H9 (cell line): ENCODE measurements around the gene GCSAML. TPM values are rescaled to one million over a fixed set of nuclear protein-coding genes. Genes with fewer than 3 reads are reported as not detected.

ENCODE experiments used
- DNase-seq: peaks from one replicate; pipeline ENCODE4 v3.0.0-alpha.2; 2017
- H2AFZ ChIP-seq: one replicate; pipeline ENCODE4 v1.6.1; 2013; ENCODE audit warnings: mild to moderate bottlenecking, low read length, control low read depth, moderate library complexity
- H2AK5ac ChIP-seq: 2 replicates; pipeline ENCODE4 v1.6.1; 2013; ENCODE audit warnings: low read length, control low read depth, mixed read lengths; ENCODE audit not compliant: insufficient read length
- H2BK120ac ChIP-seq: one replicate; pipeline ENCODE4 v1.6.1; 2013; ENCODE audit warnings: low read depth, mild to moderate bottlenecking, low read length, control low read depth, inconsistent platforms; ENCODE audit not compliant: poor library complexity, severe bottlenecking
- H2BK12ac ChIP-seq: 2 replicates; pipeline ENCODE4 v1.6.1; 2013; ENCODE audit warnings: low read length, control low read depth, mixed read lengths, low read depth; ENCODE audit not compliant: insufficient read length
- H2BK15ac ChIP-seq: 2 replicates; pipeline ENCODE4 v1.6.1; 2013; ENCODE audit warnings: low read depth, low read length, control low read depth
- H2BK20ac ChIP-seq: one replicate; pipeline ENCODE4 v1.6.1; 2013; ENCODE audit warnings: low read depth, mild to moderate bottlenecking, low read length, control low read depth, inconsistent platforms; ENCODE audit not compliant: poor library complexity, severe bottlenecking
- H2BK5ac ChIP-seq: 2 replicates; pipeline ENCODE4 v1.6.1; 2013; ENCODE audit warnings: low read length, control low read depth, mixed read lengths; ENCODE audit not compliant: insufficient read length
- H3K14ac ChIP-seq: 2 replicates; pipeline ENCODE4 v1.6.1; 2013; ENCODE audit warnings: low read length, control low read depth; ENCODE audit not compliant: insufficient read depth
- H3K18ac ChIP-seq: 2 replicates; pipeline ENCODE4 v1.6.1; 2013; ENCODE audit warnings: low read depth, mild to moderate bottlenecking, mixed read lengths, low read length, control low read depth; ENCODE audit not compliant: insufficient read length
- H3K23ac ChIP-seq: 2 replicates; pipeline ENCODE4 v1.6.1; 2013; ENCODE audit warnings: low read length, control low read depth, mixed read lengths, low read depth; ENCODE audit not compliant: insufficient read length
- H3K23me2 ChIP-seq: 2 replicates; pipeline ENCODE4 v1.6.1; 2013; ENCODE audit warnings: low read depth, mild to moderate bottlenecking, mixed read lengths, low read length, control low read depth; ENCODE audit not compliant: insufficient read length, poor library complexity, severe bottlenecking
- H3K27ac ChIP-seq: 2 replicates; pipeline ENCODE4 v1.5.1; 2013; ENCODE audit warnings: low read length, control low read depth, mixed read lengths, low read depth; ENCODE audit not compliant: insufficient read length
- H3K27me3 ChIP-seq: 2 replicates; pipeline ENCODE4 v1.6.1; 2013; ENCODE audit warnings: low read length, control low read depth, inconsistent platforms; ENCODE audit not compliant: insufficient read depth
- H3K4ac ChIP-seq: 2 replicates; pipeline ENCODE4 v1.6.1; 2013; ENCODE audit warnings: low read depth, mild to moderate bottlenecking, control low read depth, inconsistent platforms, low read length, moderate library complexity
- H3K4me1 ChIP-seq: 2 replicates; pipeline ENCODE4 v1.6.1; 2013; ENCODE audit warnings: low read length, control low read depth, inconsistent platforms; ENCODE audit not compliant: insufficient read depth
- H3K4me2 ChIP-seq: 2 replicates; pipeline ENCODE4 v1.6.1; 2013; ENCODE audit warnings: low read length, control low read depth, mixed read lengths; ENCODE audit not compliant: insufficient read length, insufficient read depth
- H3K56ac ChIP-seq: 2 replicates; pipeline ENCODE4 v1.6.1; 2013; ENCODE audit warnings: low read depth, mild to moderate bottlenecking, mixed read lengths, low read length, control low read depth; ENCODE audit not compliant: insufficient read length
- H3K79me1 ChIP-seq: 2 replicates; pipeline ENCODE4 v1.6.1; 2013; ENCODE audit warnings: low read depth, mild to moderate bottlenecking, moderate library complexity, low read length, control low read depth, inconsistent platforms; ENCODE audit not compliant: insufficient read depth, poor library complexity, severe bottlenecking
- H3K79me2 ChIP-seq: 2 replicates; pipeline ENCODE4 v1.6.1; 2013; ENCODE audit warnings: low read length, control low read depth, inconsistent platforms; ENCODE audit not compliant: insufficient read depth
- H3K9ac ChIP-seq: 2 replicates; pipeline ENCODE4 v1.6.1; 2013; ENCODE audit warnings: low read length, control low read depth, mixed read lengths; ENCODE audit not compliant: insufficient read length; ENCODE audit errors: extremely low read depth
- H3K9me3 ChIP-seq: one replicate; pipeline ENCODE4 v1.6.1; 2013; ENCODE audit warnings: low read depth, low read length, inconsistent platforms; ENCODE audit not compliant: control insufficient read depth
- H3T11ph ChIP-seq: one replicate; pipeline ENCODE4 v1.6.1; 2013; ENCODE audit warnings: mild to moderate bottlenecking, low read length, control low read depth, inconsistent platforms
- H4K20me1 ChIP-seq: one replicate; pipeline ENCODE4 v1.6.1; 2013; ENCODE audit not compliant: control insufficient read depth, insufficient read length, insufficient read depth
- H4K5ac ChIP-seq: 2 replicates; pipeline ENCODE4 v1.6.1; 2013; ENCODE audit warnings: low read depth, mild to moderate bottlenecking, mixed read lengths, low read length, control low read depth; ENCODE audit not compliant: insufficient read length
- H4K8ac ChIP-seq: replicated peaks from 2 replicates; pipeline ENCODE4 v1.6.1; 2013; ENCODE audit warnings: low read length, control low read depth, mixed read lengths, low read depth; ENCODE audit not compliant: insufficient read length
- H4K91ac ChIP-seq: 2 replicates; pipeline ENCODE4 v1.6.1; 2013; ENCODE audit warnings: low read depth, mild to moderate bottlenecking, moderate library complexity, mixed read lengths, low read length, control low read depth; ENCODE audit not compliant: insufficient read length
- H3K27ac Mint-ChIP-seq, 3 experiments: 2 replicates in 2 of 3; 3 replicates in 1 of 3; pipeline ENCODE4 v1.8.0; 2020 to 2021; ENCODE audit warnings: mixed read lengths in 3 of 3, mild to moderate bottlenecking in 1 of 3, moderate library complexity in 1 of 3
- H3K27me3 Mint-ChIP-seq: 2 replicates; pipeline ENCODE4 v1.8.0; 2021; ENCODE audit warnings: low read depth, mild to moderate bottlenecking, moderate library complexity, mixed read lengths
- H3K36me3 Mint-ChIP-seq, 3 experiments: 2 replicates in 2 of 3; 3 replicates in 1 of 3; pipeline ENCODE4 v1.8.0; 2020 to 2021; ENCODE audit warnings: low read depth in 3 of 3, mixed read lengths in 3 of 3; ENCODE audit not compliant: insufficient read depth in 1 of 3
- H3K4me1 Mint-ChIP-seq, 2 experiments: 2 replicates each; pipeline ENCODE4 v1.8.0; 2020; ENCODE audit warnings: mixed read lengths in 2 of 2
- H3K4me3 Mint-ChIP-seq, 2 experiments: 2 replicates in 1 of 2; 3 replicates in 1 of 2; pipeline ENCODE4 v1.8.0; 2020 to 2021; ENCODE audit warnings: mild to moderate bottlenecking in 2 of 2, mixed read lengths in 2 of 2, moderate library complexity in 1 of 2
- H3K9me3 Mint-ChIP-seq, 2 experiments: 2 replicates in 1 of 2; 3 replicates in 1 of 2; pipeline ENCODE4 v1.8.0; 2020; ENCODE audit warnings: mild to moderate bottlenecking in 2 of 2, mixed read lengths in 2 of 2, moderate library complexity in 1 of 2
- CTCF ChIP-seq: fragments of 200-600 bp; sonication (generic); conservative IDR thresholded peaks from 3 replicates; pipeline ENCODE4 v1.8.0; 2021; ENCODE audit warnings: antibody characterized with exemption, mild to moderate bottlenecking
- WGBS: extraction: QIAGEN DNeasy Blood & Tissue Kit; methylation state at CpG from one replicate; pipeline ENCODE4 v1.1.7; 2013; ENCODE audit warnings: missing lambda C conversion rate, low lambda C conversion rate, mixed read lengths; ENCODE audit not compliant: insufficient read length; ENCODE audit errors: extremely low coverage; 5-methylcytosine and 5-hydroxymethylcytosine counted together
- total RNA-seq: library from RNA; stranded (reverse); gene quantifications from 2 replicates; pipeline ENCODE4 v1.2.1, GENCODE V29; 2021

The GCSAML gene
- total RNA-seq, 1 experiment from 2014 or later = not detected

GRCh38 chr1:247530785-247531184 is 18.1 kb upstream of the GCSAML start:
- Histone ChIP-seq H3K79me2 (no peaks in the 10 kb centered on the region), H3K4me2 (no peak overlapping the region), H3K27me3 (no peaks in the 10 kb centered on the region), H2BK15ac (no peak overlapping the region), H2BK5ac (no peak overlapping the region), H3K4ac (no peak overlapping the region), H4K91ac (no peak overlapping the region), H2BK12ac (no peak overlapping the region), H2AK5ac (no peak overlapping the region), H3K9me3 (no peaks in the 10 kb centered on the region), H2BK20ac (no peak overlapping the region), H3K23me2 (no peaks in the 10 kb centered on the region), H3K27ac (no peak overlapping the region), H3K79me1 (no peaks in the 10 kb centered on the region), H4K20me1 (no peaks in the 10 kb centered on the region), H2AFZ (no peak overlapping the region), H3K9ac (no peak overlapping the region), H4K8ac (no peak overlapping the region), H4K5ac (no peak overlapping the region), H3T11ph (no peak overlapping the region), H3K23ac (no peak overlapping the region), H3K18ac (no peak overlapping the region), H3K4me1 (no peaks in the 10 kb centered on the region), H3K56ac (no peak overlapping the region), H2BK120ac (no peak overlapping the region), H3K14ac (no peak overlapping the region; the same call in 1 of the 2 replicates)
- H3K4me3 Mint-ChIP-seq = no peak overlapping the region
- H3K36me3 Mint-ChIP-seq = no peaks in the 10 kb centered on the region; a peak in 1 of 7 replicates
- no peak for TF ChIP-seq CTCF
- H3K4me1 Mint-ChIP-seq = peaks cover 2 to 3% of the 10 kb centered on the region in 2 experiments; a peak in 1 of 4 replicates
- H3K27ac Mint-ChIP-seq = no peak overlapping the region
- no peaks in the 10 kb centered on the region for H3K27me3 Mint-ChIP-seq
- DNase-seq = no peak
- no CpG with 5 or more reads among the region's 41 CpGs for WGBS
- peaks cover 0 to 6% of the 10 kb centered on the region in 2 experiments; a peak in 2 of 5 replicates for H3K9me3 Mint-ChIP-seq
